HFF-Myc (cell line): ENCODE data around the gene PIK3C2G.

ENCODE experiments used
- DNase-seq: peaks from one replicate; pipeline ENCODE4 v3.0.0-alpha.2; 2011; ENCODE audit warnings: low read depth; ENCODE audit errors: extremely low read depth
- H3K4me3 ChIP-seq: replicated peaks from 2 replicates; pipeline ENCODE4 v1.5.1; 2011; ENCODE audit warnings: low read depth, mild to moderate bottlenecking, control low read depth, low read length
- CTCF ChIP-seq: IDR thresholded peaks from 2 replicates; pipeline ENCODE4 v1.5.1; 2012; ENCODE audit warnings: mild to moderate bottlenecking, low read depth, low read length, control low read depth; ENCODE audit errors: missing control alignments

PIK3C2G gene

GRCh38 chr12:18415227-18415626, 153.9 kb downstream of the PIK3C2G start:
- no peak for TF ChIP-seq CTCF
- H3K4me3 ChIP-seq: no peak overlapping the region
- no peak for DNase-seq

GRCh38 chr12:18416412-18416811, 155.1 kb downstream of the PIK3C2G start:
- H3K4me3 ChIP-seq: no peak overlapping the region
- no peak for TF ChIP-seq CTCF
- no peak for DNase-seq

GRCh38 chr12:18419311-18419710, 158.0 kb downstream of the PIK3C2G start:
- DNase-seq: no peak
- TF ChIP-seq CTCF: no peak

GRCh38 chr12:18421867-18422266, 160.5 kb downstream of the PIK3C2G start:
- DNase-seq: no peak
- TF ChIP-seq CTCF: no peak

More at GRCh38 chr12:18419311-18419710, 158.0 kb downstream of the PIK3C2G start:
- no peak overlapping the region for H3K4me3 ChIP-seq

GRCh38 chr12:18422871-18423270, 161.6 kb downstream of the PIK3C2G start:
- H3K4me3 ChIP-seq: no peak overlapping the region
- no peak for TF ChIP-seq CTCF
- no peak for DNase-seq

More at GRCh38 chr12:18421867-18422266, 160.5 kb downstream of the PIK3C2G start:
- no peak overlapping the region for H3K4me3 ChIP-seq

GRCh38 chr12:18424857-18425256, 163.5 kb downstream of the PIK3C2G start:
- TF ChIP-seq CTCF: no peak
- no peak for DNase-seq
- H3K4me3 ChIP-seq: no peak overlapping the region

- no peak for DNase-seq
- H3K4me3 ChIP-seq: no peak overlapping the region
- TF ChIP-seq CTCF: no peak
Measured at GRCh38 chr12:18427520-18427919, 166.2 kb downstream of the PIK3C2G start.
